ENCODE results near the gene NEURL1B. TPM values are rescaled to one million over a fixed set of nuclear protein-coding genes. Genes with fewer than 3 reads are reported as not detected.

The NEURL1B gene
- total RNA-seq, 4 donors from 2014 or later, result 11.9 to 18.8 (median 15.6) TPM

- 55 to 96% methylated on average over 9 to 13 of the region's 16 CpGs for WGBS, 2 donors
- Histone ChIP-seq H3K27me3 (no peaks in the 10 kb centered on the region), H3K4me1 (peaks cover 36 to 59% (median 36%) of the 10 kb centered on the region in 3 donors), H3K4me3 (no peak overlapping the region), H3K36me3 (no peaks in the 10 kb centered on the region), H3K27ac (peak overlapping the region; percentile 88 to 98 (median 95)), H3K9me3 (no peaks in the 10 kb centered on the region)
- no peak for TF ChIP-seq POLR2A (IDR thresholded peaks at IDR 0.05)
- peak in 1 of 6 experiments; percentile 34 for TF ChIP-seq CTCF (IDR thresholded peaks at IDR 0.05)
- intact Hi-C loops (cut with DNase I), result no loop called here
- DNase-seq, result no peak
Measured at GRCh38 chr5:172730981-172731679, 90.1 kb downstream of the NEURL1B start.

- Histone ChIP-seq H3K9me3 (no peaks in the 10 kb centered on the region), H3K36me3 (no peaks in the 10 kb centered on the region), H3K4me3 (no peak overlapping the region), H3K4me1 (peaks cover 36 to 64% (median 36%) of the 10 kb centered on the region in 3 donors), H3K27ac (peak overlapping the region; percentile 88 to 98 (median 95)), H3K27me3 (no peaks in the 10 kb centered on the region)
- 39 to 41% methylated on average over 2 to 5 of the region's 9 CpGs for WGBS, 2 donors
- TF ChIP-seq POLR2A (IDR thresholded peaks at IDR 0.05) (no peak), CTCF (IDR thresholded peaks at IDR 0.05) (no peak)
- DNase-seq, result no peak
- intact Hi-C loops (cut with DNase I), result no loop called here
Measured at GRCh38 chr5:172731680-172732074, 90.6 kb downstream of the NEURL1B start.

GRCh38 chr5:172732201-172732865 is 91.3 kb downstream of the NEURL1B start:
- Histone ChIP-seq H3K27me3 (no peaks in the 10 kb centered on the region), H3K4me1 (peaks cover 36 to 64% (median 36%) of the 10 kb centered on the region in 3 donors), H3K27ac (peak overlapping the region; percentile 88 to 98 (median 95)), H3K4me3 (no peak overlapping the region), H3K9me3 (no peaks in the 10 kb centered on the region), H3K36me3 (no peaks in the 10 kb centered on the region)
- intact Hi-C loops (cut with DNase I), result no loop called here
- no peak for TF ChIP-seq POLR2A (IDR thresholded peaks at IDR 0.05)
- TF ChIP-seq CTCF (IDR thresholded peaks at IDR 0.05), result no peak
- DNase-seq, result no peak
- 85 to 93% methylated on average over 11 of the region's 14 CpGs for WGBS, 2 donors

- WGBS, 2 donors, result 43 to 70% methylated on average over 4 of the region's 17 CpGs
- Histone ChIP-seq H3K27me3 (no peaks in the 10 kb centered on the region), H3K27ac (peak overlapping the region; percentile 88 to 98 (median 95)), H3K4me3 (peak overlapping the region in 2 of 4 donors; percentile 18 to 34), H3K4me1 (peaks cover 36 to 64% (median 36%) of the 10 kb centered on the region in 3 donors), H3K9me3 (no peaks in the 10 kb centered on the region), H3K36me3 (no peaks in the 10 kb centered on the region)
- TF ChIP-seq POLR2A (IDR thresholded peaks at IDR 0.05) (peak in 1 of 4 donors; percentile 56), CTCF (IDR thresholded peaks at IDR 0.05) (peak in 3 of 6 experiments; percentile 5 to 18 (median 18))
- intact Hi-C loops (cut with DNase I), result no loop called here
- DNase-seq, result no peak
Measured at GRCh38 chr5:172733131-172733973, 92.3 kb downstream of the NEURL1B start.
